Lower lobe of right lung (tissue), 2 donors: ENCODE measurements around the gene RNASET2. TPM values are rescaled to one million over a fixed set of nuclear protein-coding genes. Genes with fewer than 3 reads are reported as not detected.

Experiments
- ATAC-seq, 2 donors: fragments of 200-7000 bp; cut with Tn5 transposase; one replicate each; pipeline ENCODE4 v1.9.1; 2020 to 2022; ENCODE audit warnings: mild to moderate bottlenecking in 2 of 2, moderate library complexity in 2 of 2
- DNase-seq: peaks from one replicate; pipeline ENCODE4 v3.0.0-alpha.2; 2020
- H3K27ac ChIP-seq: fragments of 200-600 bp; one replicate; pipeline ENCODE4 v1.8.0; 2022
- H3K27me3 ChIP-seq: fragments of 200-600 bp; one replicate; pipeline ENCODE4 v1.8.0; 2022; ENCODE audit warnings: low read depth
- H3K36me3 ChIP-seq: fragments of 200-600 bp; one replicate; pipeline ENCODE4 v1.8.0; 2022; ENCODE audit warnings: mild to moderate bottlenecking
- H3K4me1 ChIP-seq: fragments of 200-600 bp; one replicate; pipeline ENCODE4 v1.8.0; 2022
- H3K4me3 ChIP-seq: fragments of 200-600 bp; one replicate; pipeline ENCODE4 v1.8.0; 2022; ENCODE audit warnings: mild to moderate bottlenecking
- H3K9me3 ChIP-seq: fragments of 200-600 bp; one replicate; pipeline ENCODE4 v1.8.0; 2022
- intact Hi-C: fragments of 100-400 bp; cut with DNase I; formaldehyde crosslinking; loops from one replicate; pipeline ENCODE4 v1.11.0; 2022
- total RNA-seq: library from RNA; stranded (reverse); fragmentation: NEBNext Ultra II Directional; extraction: Animal tissue kit (Norgen Biotek cat#: 25700); gene quantifications from one replicate; pipeline ENCODE4 v1.2.1, GENCODE V29; 2021
- TF ChIP-seq, protein P1 (sequence below): fragments of 200-600 bp; IDR thresholded peaks from one replicate; pipeline ENCODE4 v1.8.0; 2022; ENCODE audit warnings: antibody characterized with exemption, mild to moderate bottlenecking
- donor health status: DM: no; HTN: yes; CAD: no; lungs with severe emphysema.

Gene RNASET2
- total RNA-seq, 1 donor from 2014 or later: 103 TPM

DNA sequence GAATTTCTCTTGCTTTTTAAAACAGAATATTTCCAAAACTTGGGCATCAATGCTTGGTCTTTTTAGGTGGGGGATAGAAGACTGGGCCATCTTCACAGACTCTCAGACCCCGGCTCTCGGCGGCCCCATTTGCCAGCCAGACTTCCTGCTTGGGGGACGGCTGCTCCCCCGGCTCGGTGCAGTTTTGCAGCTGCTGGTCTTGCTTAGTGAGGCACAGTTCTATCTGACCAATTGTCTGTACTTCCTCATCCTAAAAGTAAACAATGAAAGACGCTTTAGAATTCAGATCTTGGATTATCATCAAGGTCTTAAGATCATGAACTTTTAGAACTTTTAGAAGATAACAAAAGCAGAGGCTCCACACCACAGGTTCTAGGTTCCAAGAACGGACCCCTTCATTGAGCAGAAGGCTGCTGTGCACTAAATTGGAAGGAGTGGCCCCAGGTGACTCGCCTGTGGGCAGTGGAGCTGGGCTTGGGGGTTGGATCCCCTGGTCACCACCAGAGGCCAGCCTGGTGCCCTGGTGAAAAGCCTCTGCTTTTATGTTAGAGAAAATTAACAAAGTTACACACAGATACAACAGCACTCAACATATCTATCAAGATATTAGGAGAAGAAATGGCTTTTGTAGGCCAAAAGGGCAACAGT, 26.7 kb downstream of the RNASET2 start:
- Histone ChIP-seq H3K36me3 (peaks cover 49% of the 10 kb centered on the region), H3K27ac (no peak overlapping the region), H3K4me1 (no peaks in the 10 kb centered on the region), H3K9me3 (no peaks in the 10 kb centered on the region), H3K4me3 (no peak overlapping the region), H3K27me3 (no peaks in the 10 kb centered on the region)
- DNase-seq (no peak), ATAC-seq (no peak)
- TF ChIP-seq, protein P1, sequence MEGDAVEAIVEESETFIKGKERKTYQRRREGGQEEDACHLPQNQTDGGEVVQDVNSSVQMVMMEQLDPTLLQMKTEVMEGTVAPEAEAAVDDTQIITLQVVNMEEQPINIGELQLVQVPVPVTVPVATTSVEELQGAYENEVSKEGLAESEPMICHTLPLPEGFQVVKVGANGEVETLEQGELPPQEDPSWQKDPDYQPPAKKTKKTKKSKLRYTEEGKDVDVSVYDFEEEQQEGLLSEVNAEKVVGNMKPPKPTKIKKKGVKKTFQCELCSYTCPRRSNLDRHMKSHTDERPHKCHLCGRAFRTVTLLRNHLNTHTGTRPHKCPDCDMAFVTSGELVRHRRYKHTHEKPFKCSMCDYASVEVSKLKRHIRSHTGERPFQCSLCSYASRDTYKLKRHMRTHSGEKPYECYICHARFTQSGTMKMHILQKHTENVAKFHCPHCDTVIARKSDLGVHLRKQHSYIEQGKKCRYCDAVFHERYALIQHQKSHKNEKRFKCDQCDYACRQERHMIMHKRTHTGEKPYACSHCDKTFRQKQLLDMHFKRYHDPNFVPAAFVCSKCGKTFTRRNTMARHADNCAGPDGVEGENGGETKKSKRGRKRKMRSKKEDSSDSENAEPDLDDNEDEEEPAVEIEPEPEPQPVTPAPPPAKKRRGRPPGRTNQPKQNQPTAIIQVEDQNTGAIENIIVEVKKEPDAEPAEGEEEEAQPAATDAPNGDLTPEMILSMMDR: no peak
- intact Hi-C loops: no loop called here

DNA sequence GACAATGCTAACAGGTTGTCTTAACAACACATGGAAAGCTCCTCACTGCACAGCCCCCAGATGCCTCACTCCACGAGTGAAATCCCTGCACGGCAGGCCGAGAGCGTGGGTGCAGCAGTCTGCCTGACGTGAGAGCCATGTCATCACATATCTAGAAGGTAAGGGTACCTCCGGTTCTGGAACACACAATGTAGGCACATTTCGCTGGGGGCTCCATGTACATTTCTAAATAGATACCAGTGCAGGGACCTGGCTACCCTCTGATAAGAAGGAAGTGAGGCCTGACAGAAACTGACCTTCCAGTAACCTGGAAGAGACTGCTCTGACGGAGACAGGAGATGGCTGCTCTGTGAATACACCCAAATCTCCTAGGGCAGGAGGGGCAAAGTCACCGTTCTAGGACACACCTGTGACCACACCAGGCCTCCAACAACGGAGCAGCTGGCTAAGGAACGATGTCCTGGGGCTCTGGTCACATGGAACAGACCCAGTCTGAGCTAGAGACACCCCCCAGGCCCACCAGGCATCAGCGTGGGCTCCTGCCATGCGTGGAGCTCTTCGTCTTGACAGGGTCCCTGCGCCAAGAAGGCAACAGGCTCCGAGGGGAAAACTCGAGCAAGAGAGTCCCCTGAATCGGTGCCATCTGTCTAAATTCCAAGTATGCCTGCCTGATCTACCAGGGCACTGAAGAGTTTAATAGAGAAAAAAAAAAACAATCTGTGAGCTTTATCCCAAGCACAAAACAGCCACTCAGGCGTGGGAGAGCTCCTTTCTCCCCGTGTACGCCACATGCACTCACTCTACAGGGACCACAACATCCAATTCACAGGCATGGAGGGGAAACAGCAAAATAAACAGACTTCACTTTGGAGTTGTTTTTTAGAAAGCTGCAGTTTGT, 27.5 kb downstream of the RNASET2 start:
- Histone ChIP-seq H3K36me3 (peaks cover 42% of the 10 kb centered on the region), H3K4me1 (no peaks in the 10 kb centered on the region)
- DNase-seq: no peak

DNA sequence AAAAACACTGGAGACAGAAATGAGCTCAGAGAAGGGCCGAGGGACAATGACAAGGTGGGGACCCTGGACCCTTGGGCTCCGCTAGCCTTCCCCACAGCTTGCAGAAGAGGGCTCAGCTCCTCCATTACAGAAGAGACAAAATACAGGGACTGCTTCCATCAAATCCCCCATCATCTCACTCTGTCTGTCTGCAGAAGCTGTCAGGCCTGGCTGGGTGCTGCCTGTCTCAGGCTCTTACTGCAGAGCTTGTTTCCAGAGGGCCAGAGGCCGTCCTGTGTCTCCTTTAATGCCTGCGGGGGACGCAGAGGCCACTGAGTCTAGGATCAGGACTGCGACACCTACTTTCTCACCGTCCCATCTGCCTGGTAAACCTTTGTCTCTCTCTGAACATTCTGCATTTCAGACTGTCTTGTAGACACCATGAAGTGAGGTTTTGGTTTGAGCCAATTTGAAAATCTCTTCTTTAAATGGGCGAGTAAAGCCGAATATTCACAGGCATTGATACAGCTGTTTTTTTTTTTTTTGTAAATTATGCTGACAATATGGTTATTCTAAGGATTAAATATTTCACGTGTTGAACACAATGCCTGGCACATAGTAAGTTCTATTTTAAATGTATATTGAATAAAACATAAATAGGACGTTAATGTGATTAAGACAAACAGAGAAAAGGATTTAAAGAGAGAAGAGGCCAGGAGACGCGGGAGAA, 28.3 kb downstream of the RNASET2 start:
- intact Hi-C loops: no loop called here
- H3K9me3 ChIP-seq: no peaks in the 10 kb centered on the region
- TF ChIP-seq, protein P1: no peak
- DNase-seq: no peak
- H3K4me3 ChIP-seq: no peak overlapping the region
- H3K4me1 ChIP-seq: no peaks in the 10 kb centered on the region
- H3K27me3 ChIP-seq: no peaks in the 10 kb centered on the region
- H3K27ac ChIP-seq: no peak overlapping the region
- H3K36me3 ChIP-seq: peaks cover 35% of the 10 kb centered on the region
- no peak for ATAC-seq

More for the DNA sequence above, 27.5 kb downstream of the RNASET2 start:
- H3K9me3 ChIP-seq: no peaks in the 10 kb centered on the region
- no peak overlapping the region for H3K27ac ChIP-seq
- ATAC-seq: no peak
- TF ChIP-seq, protein P1: no peak
- no peaks in the 10 kb centered on the region for H3K27me3 ChIP-seq
- intact Hi-C loops: no loop called here
- no peak overlapping the region for H3K4me3 ChIP-seq

DNA sequence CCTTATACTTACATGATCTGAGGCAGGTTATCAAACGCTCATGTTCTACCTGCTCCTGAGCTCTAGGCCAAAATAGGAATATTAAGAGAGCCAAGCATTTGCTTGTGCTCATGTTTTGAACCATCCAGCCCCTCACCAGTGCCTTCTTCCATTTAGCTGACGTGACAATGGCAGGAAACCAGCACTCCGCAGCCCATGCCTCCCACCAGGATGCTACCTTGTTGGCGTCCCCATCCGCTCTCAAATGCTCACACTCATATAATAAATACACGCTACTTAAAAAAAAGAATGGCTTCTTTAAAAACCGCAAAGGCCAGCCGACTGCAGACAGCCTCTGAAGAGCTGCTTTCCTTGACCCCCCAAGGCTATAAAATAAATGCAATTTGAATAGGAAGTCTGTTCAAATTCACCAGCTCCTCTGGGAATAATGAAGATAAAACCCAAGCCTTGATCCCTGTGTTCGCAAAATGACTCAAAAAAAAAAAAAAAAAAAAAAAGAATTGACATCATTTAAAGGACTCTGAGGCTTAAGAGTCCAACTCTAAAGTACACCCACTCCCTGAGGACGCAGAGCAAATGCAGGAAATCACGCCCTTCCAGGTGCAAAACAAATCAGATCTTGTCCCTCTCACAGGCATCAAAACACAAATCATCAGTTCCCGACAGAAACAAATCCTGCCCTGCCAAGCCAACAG, 29.0 kb downstream of the RNASET2 start:
- ATAC-seq: no peak
- H3K27me3 ChIP-seq: no peaks in the 10 kb centered on the region
- H3K36me3 ChIP-seq: peaks cover 28% of the 10 kb centered on the region
- H3K4me1 ChIP-seq: no peaks in the 10 kb centered on the region
- no peaks in the 10 kb centered on the region for H3K9me3 ChIP-seq
- intact Hi-C loops: no loop called here
- no peak overlapping the region for H3K4me3 ChIP-seq
- no peak overlapping the region for H3K27ac ChIP-seq
- TF ChIP-seq, protein P1: no peak
- DNase-seq: no peak

DNA sequence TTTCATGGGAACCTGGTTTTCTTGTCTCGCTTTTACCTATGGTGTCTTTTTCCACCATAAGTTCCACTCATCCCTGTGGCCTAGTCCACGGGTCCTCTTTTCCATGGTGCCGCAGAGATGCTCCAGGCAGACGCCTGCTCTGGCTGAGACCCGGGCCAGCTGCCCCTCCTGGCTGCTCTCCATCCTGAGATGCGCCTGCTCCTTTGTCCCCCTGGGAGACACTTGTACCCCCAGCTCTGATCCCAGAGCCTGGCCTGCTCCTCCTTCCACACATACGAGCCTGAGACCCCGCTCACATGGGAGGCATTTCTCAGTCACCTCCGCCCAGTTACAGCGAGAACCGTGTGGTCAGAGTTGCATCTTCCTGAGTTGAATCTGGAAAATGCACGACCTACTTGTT, 29.6 kb downstream of the RNASET2 start:
- intact Hi-C loops: no loop called here
- Histone ChIP-seq H3K9me3 (no peaks in the 10 kb centered on the region), H3K27me3 (no peaks in the 10 kb centered on the region), H3K36me3 (peaks cover 24% of the 10 kb centered on the region), H3K27ac (no peak overlapping the region), H3K4me1 (no peaks in the 10 kb centered on the region), H3K4me3 (no peak overlapping the region)
- ATAC-seq (no peak), DNase-seq (no peak)
- TF ChIP-seq, protein P1: no peak
